HepG2 (cell line): ENCODE measurements around the gene MPG. TPM values are rescaled to one million over a fixed set of nuclear protein-coding genes. Genes with fewer than 3 reads are reported as not detected.

Source experiments
- AGO1 ChIP-seq: fragments of 200-400 bp; formaldehyde crosslinking; IDR thresholded peaks from 2 replicates; pipeline ENCODE4 v1.6.1; 2017; ENCODE audit warnings: mild to moderate bottlenecking, low read depth, low read length, moderate library complexity; ENCODE audit not compliant: poor library complexity, severe bottlenecking
- FOXK2 ChIP-seq: fragments of 450-650 bp; IDR thresholded peaks from 2 replicates; pipeline ENCODE4 v1.6.1; 2016
- FOXP4 ChIP-seq: sonication (generic); formaldehyde crosslinking; IDR thresholded peaks from 2 replicates; pipeline ENCODE4 v1.4.0; 2020; ENCODE audit warnings: missing genetic modification reagents
- HNRNPH1 ChIP-seq: fragments of 200-400 bp; formaldehyde crosslinking; optimal IDR thresholded peaks from 2 replicates; pipeline ENCODE3; 2017; ENCODE audit warnings: mild to moderate bottlenecking, low read depth, low read length
- HOXA5 ChIP-seq: sonication (generic); formaldehyde crosslinking; IDR thresholded peaks from 2 replicates; pipeline ENCODE4 v1.4.0; 2020; ENCODE audit warnings: missing genetic modification reagents
- HOXD1 ChIP-seq: sonication (generic); formaldehyde crosslinking; IDR thresholded peaks from 2 replicates; pipeline ENCODE4 v1.5.0; 2020; ENCODE audit warnings: missing genetic modification reagents
- KDM5A ChIP-seq: fragments of 200-600 bp; sonication (generic); IDR thresholded peaks from 2 replicates; pipeline ENCODE4 v1.7.0; 2018; ENCODE audit warnings: antibody characterized with exemption, mild to moderate bottlenecking, low read length, borderline replicate concordance
- TFAP4 ChIP-seq: sonication (generic); IDR thresholded peaks from 2 replicates; pipeline ENCODE4 v1.6.1; 2016; ENCODE audit warnings: low read depth, borderline replicate concordance
- ZEB1 ChIP-seq: IDR thresholded peaks from 2 replicates; pipeline ENCODE4 v1.6.1; 2012; ENCODE audit warnings: mild to moderate bottlenecking, low read depth, inconsistent platforms; ENCODE audit not compliant: insufficient replicate concordance
- ZFX ChIP-seq: sonication (generic); formaldehyde crosslinking; IDR thresholded peaks from 2 replicates; pipeline ENCODE4 v1.4.0; 2020; ENCODE audit warnings: mild to moderate bottlenecking, low read depth, missing genetic modification reagents, moderate library complexity
- ZHX1 ChIP-seq: sonication (generic); formaldehyde crosslinking; IDR thresholded peaks from 2 replicates; pipeline ENCODE4 v1.8.1; 2022; ENCODE audit warnings: low read depth, mild to moderate bottlenecking, missing genetic modification reagents
- ZNF142 ChIP-seq: sonication (generic); formaldehyde crosslinking; IDR thresholded peaks from 2 replicates; pipeline ENCODE4 v1.4.0; 2020; ENCODE audit warnings: missing genetic modification reagents
- ZNF205 ChIP-seq: IDR thresholded peaks from 2 replicates; pipeline ENCODE4 v1.6.1; 2018; ENCODE audit warnings: missing biosample characterization, missing genetic modification reagents
- ZNF224 ChIP-seq: sonication (generic); formaldehyde crosslinking; IDR thresholded peaks from 2 replicates; pipeline ENCODE4 v1.5.0; 2020; ENCODE audit warnings: mild to moderate bottlenecking, missing genetic modification reagents
- ZNF432 ChIP-seq: sonication (generic); formaldehyde crosslinking; IDR thresholded peaks from 2 replicates; pipeline ENCODE4 v1.5.0; 2020; ENCODE audit warnings: missing genetic modification reagents, mild to moderate bottlenecking, borderline replicate concordance
- ZNF557 ChIP-seq: sonication (generic); formaldehyde crosslinking; IDR thresholded peaks from 2 replicates; pipeline ENCODE4 v1.4.0; 2020; ENCODE audit warnings: missing genetic modification reagents
- ZNF577 ChIP-seq: sonication (generic); formaldehyde crosslinking; IDR thresholded peaks from 2 replicates; pipeline ENCODE4 v1.4.0; 2020; ENCODE audit warnings: mild to moderate bottlenecking, low read depth, missing genetic modification reagents, borderline replicate concordance
- ZNF720 ChIP-seq: sonication (generic); formaldehyde crosslinking; IDR thresholded peaks from 2 replicates; pipeline ENCODE4 v1.4.0; 2020; ENCODE audit warnings: missing genetic modification reagents
- ZNF724P ChIP-seq: sonication (generic); formaldehyde crosslinking; IDR thresholded peaks from 2 replicates; pipeline ENCODE4 v1.8.0; 2022; ENCODE audit warnings: missing genetic modification reagents, borderline replicate concordance
- ZNF737 ChIP-seq: sonication (generic); formaldehyde crosslinking; IDR thresholded peaks from 2 replicates; pipeline ENCODE4 v1.5.0; 2020; ENCODE audit warnings: missing genetic modification reagents, mild to moderate bottlenecking, borderline replicate concordance
- polyA plus RNA-seq, 8 experiments: library from polyadenylated mRNA; depleted of rRNA in 3 of 8; stranded (reverse) in 7 of 8; unstranded in 1 of 8; fragments of >200 nt; fragmentation: Illumina TruSeq in 4 of 8; extraction: Trizol in 4 of 8; gene quantifications; 2 replicates each; pipeline versions ENCODE4 v1.2.1 to v1.2.3, GENCODE V29; 2011 to 2016; ENCODE audit warnings: low read depth in 4 of 8, missing spikeins in 1 of 8, mixed read lengths in 1 of 8; ENCODE audit not compliant: insufficient read depth in 1 of 8
- total RNA-seq, 5 experiments: library from RNA; depleted of rRNA; stranded (reverse); fragments of >200 nt; fragmentation: Illumina TruSeq; extraction: Trizol; gene quantifications; 2 replicates each; pipeline ENCODE4 v1.2.3, GENCODE V29; 2016; ENCODE audit warnings: low read depth in 1 of 5

Gene MPG
- total and polyA plus RNA-seq, 2 of the 13 experiments (the other 11 are each of a cell fraction or from before 2014, with no cell fraction given), result 59.1 to 62.5 TPM

- TF ChIP-seq FOXK2, result no peak
- peak; percentile 31; the same call in 1 of the 2 replicates for TF ChIP-seq ZFX (CRISPR knock-in tag)
- peak; percentile 72; the same call in 1 of the 2 replicates for TF ChIP-seq FOXP4 (CRISPR knock-in tag)
- no peak for TF ChIP-seq HOXA5 (CRISPR knock-in tag)
- TF ChIP-seq KDM5A, result no peak
- no peak for TF ChIP-seq ZNF557 (CRISPR knock-in tag)
- no peak for TF ChIP-seq ZNF737 (CRISPR knock-in tag)
- TF ChIP-seq ZNF577 (CRISPR knock-in tag), result no peak
- TF ChIP-seq ZNF720 (CRISPR knock-in tag), result no peak
- no peak for TF ChIP-seq ZNF224 (CRISPR knock-in tag)
- TF ChIP-seq ZNF724P (CRISPR knock-in tag), result no peak
- no peak for TF ChIP-seq ZNF142 (CRISPR knock-in tag)
- TF ChIP-seq ZEB1, result no peak
- TF ChIP-seq HOXD1, result no peak
- no peak for TF ChIP-seq AGO1
- TF ChIP-seq ZNF205 (CRISPR knock-in tag), result no peak
- TF ChIP-seq HNRNPH1, result no peak
- TF ChIP-seq ZHX1 (CRISPR knock-in tag), result no peak
- TF ChIP-seq TFAP4, result no peak
- TF ChIP-seq ZNF432 (CRISPR knock-in tag), result no peak
Observed at GRCh38 chr16:45454-45853, 32.6 kb upstream of the MPG start (continued).
